Right ventricle myocardium superior (tissue), 1 donor: ENCODE measurements around the gene GPR27. TPM values are rescaled to one million over a fixed set of nuclear protein-coding genes. Genes with fewer than 3 reads are reported as not detected.

Experiments used
- ATAC-seq: fragments of 200-7000 bp; cut with Tn5 transposase; one replicate; pipeline ENCODE4 v1.9.1; 2020; ENCODE audit warnings: mild to moderate bottlenecking; ENCODE audit not compliant: poor library complexity
- DNase-seq: peaks from one replicate; pipeline ENCODE4 v3.0.0-alpha.2; 2020
- intact Hi-C: fragments of 100-400 bp; cut with DNase I; formaldehyde crosslinking; loops from one replicate; pipeline ENCODE4 v1.11.2; 2022
- total RNA-seq: library from RNA; stranded (reverse); fragmentation: NEBNext Ultra II Directional; extraction: Animal tissue kit (Norgen Biotek cat#: 25700); gene quantifications from one replicate; pipeline ENCODE4 v1.2.1, GENCODE V29; 2021
- donor health status: DM: no; HTN: yes; CAD: no; lungs with severe emphysema.

GPR27 gene
- total RNA-seq, 1 donor from 2014 or later = 3.7 TPM

DNA sequence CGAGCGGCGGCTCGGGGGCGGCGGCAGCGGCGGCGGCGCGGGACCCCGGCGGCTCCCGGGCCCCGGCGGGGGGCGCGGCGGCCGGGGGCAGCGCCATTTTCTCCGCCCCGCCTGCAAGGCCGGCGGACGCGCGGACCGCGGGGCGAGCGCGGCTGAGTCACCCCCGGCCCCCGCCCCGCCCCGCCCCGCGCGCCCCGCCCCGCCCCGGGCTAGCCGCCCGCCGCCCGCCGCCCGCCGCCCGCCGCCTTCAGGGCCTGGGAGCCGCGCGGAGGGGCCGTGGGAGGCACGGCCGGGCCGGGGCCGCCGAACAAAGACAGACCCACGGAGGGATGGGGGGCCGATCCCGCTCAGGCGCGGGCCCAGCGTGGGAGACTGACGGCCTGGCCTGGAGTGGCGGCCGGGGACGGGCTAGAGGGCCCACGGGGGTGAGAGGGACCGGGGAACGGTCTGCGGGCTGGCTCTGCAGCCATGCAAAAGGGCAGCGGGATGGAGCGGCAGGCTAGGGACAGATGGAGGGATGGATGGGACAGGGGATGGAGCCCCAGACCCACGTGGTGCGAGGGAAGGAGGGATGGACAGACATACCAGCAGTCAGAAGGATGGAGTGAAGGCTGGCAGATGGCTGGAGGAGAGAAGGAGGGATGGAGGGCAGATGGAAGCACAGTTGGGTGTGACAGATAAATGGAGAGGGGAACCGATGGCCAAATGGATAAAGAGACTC, 28.2 kb upstream of the GPR27 start, which contains the start of gene EIF4E3:
Gene EIF4E3, minus strand, starts transcription at position 132 of the 721 bp plus-strand sequence. Its CDS starts 35 bp downstream, at position 97.
- ATAC-seq (peak; percentile 65), DNase-seq (peak; percentile 50)
- intact Hi-C loops = no loop called here

DNA sequence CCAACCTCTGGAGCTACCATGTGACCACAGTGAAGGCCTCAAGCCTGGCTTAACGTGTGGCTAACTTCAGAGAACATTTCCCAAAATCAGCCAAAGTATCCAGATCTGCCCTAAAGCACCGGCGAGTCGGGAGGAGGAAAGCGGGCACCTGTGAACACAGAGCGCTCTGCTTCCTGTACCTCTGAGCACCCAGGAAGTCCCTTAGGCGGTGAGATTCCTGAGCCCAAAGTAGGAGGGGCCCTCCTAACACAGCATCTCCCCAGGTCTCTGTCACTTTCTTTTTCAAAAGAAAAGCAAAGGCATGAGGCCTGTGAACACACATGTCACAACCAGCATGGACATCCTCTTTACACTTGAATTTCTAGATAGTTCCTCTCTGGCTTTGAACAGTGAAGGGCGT, 27.5 kb upstream of the GPR27 start:
- intact Hi-C loops = no loop called here
- DNase-seq (no peak), ATAC-seq (no peak)

DNA sequence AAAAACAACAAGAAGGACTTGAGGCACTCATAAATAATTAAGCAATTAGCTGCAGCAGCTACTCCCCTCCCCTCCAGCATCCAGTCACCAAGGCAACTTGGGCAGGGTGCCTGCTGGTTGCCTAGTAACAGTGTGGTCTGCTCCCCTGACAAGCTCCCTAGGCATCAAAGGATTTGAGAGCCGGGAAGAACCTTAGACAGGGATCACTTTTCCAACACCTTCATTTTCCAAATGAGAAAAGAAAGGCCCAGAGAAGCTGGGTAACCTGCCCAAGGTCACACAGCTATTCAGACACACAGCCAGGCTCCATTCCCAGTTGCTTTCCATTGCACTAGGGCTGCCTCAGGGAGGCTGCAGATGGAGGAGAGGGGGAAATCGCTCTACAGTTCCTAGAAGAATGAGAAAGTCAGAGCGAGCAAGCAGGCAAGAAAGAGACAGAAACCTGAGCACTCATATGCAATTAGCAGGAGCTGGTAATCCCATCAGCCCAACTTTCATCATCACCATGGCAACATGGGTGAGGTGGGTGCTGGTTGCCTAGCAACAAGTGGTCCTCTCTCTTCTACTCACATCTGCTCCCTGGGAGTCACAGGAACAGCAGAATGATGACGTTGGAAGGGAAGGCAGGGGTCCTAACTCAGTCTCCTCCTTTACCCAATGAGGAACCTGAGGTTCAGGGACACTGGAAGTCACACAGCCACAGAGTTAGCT, 24.9 kb upstream of the GPR27 start:
- intact Hi-C loops = no loop called here
- ATAC-seq (no peak), DNase-seq (no peak)

DNA sequence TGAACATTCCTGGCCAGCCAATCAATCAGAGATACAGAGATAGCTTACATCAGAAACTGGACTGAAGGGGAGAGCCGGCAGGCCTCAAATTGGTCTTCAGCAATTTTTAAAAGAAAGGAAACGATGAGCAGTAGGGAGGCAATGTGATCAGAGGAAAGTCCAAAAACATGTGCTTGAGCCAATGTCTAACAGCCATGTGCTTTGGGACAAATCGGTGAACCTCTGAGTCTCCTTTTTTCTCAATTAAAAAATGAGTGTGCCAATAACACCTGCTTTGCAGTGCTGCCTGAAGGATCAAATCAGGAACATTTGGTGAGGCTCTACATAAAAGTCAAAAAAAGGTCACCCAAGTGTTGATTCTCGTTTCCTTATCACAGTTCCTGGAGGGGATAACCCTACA, 21.0 kb upstream of the GPR27 start:
- DNase-seq = no peak
- no peak for ATAC-seq
- intact Hi-C loops = no loop called here

DNA sequence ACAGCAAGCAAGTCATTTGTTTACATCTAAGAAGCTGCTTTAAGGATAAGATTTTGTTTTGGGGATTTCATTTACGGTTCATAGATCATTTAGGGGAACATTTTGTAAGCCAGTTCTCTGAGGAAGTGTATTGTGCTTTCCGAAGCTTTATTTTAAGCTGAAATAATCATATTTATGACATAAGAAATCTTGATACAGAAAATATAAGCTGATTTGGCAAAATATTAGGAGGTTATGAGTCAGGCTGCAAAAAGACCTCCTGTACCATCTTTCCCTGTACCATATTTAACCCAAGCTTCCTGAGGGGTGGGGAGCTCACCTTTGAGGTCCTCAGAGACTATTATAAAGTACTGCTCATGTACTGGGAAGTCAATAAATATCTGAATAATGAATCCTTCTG, 20.3 kb upstream of the GPR27 start:
- intact Hi-C loops = no loop called here
- no peak for ATAC-seq
- no peak for DNase-seq

DNA sequence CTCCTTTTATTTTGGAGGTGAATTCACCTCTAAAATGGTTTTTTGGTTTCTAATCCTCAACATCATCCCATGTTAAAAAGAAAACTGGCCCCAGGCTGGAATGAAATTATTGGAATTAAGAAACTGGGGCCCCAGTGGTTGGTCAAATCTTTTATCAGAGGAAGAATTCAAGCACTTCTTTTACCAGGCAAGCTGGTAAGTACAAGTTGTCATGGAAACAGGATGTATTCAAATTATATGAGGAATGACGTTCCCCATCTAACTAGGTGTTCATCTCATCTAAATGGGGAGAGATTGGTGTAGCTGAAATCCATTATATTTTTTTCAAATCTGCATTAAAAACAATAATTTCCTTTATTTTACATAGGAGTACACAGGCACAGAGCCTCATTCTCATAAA, 18.8 kb upstream of the GPR27 start:
- DNase-seq = no peak
- intact Hi-C loops = no loop called here
- no peak for ATAC-seq

DNA sequence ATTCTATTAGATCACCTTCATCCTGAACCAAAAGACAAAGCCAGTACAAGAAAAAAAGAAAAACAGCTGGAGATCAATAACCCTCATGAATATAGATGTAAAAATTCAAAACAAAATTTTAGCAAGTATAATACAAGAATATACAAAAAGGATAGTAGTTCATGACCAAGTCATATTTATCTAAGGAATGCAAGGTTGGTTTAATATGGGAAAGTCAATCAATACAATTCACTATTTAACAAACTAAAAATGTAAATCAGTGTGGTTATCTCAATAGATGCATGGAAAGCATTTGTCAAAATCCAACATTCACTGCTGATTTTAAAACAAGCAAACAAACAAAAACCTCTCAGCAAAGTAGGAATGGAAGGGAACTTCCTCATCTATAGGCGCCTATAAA, 11.0 kb upstream of the GPR27 start:
- intact Hi-C loops = no loop called here
- DNase-seq = no peak
- ATAC-seq = no peak

DNA sequence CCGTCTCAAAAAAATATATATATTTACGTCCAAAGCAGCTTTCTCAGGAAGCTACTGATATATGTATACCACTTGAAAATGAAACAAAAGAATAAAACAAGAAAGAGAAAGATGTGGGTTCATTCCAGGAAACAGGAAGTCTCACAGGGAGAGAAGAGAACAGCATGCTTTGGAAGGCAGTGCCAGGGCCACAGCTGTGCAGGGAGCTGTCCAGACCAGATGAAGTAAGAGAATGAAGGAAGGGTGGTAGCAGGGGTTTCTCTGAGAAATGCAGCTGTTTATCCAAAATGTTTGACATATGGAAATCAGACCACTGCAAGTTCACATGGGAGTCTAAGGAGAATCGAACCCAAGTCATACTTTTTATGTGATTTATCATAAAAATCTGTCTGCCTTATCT, 8.9 kb upstream of the GPR27 start:
- intact Hi-C loops = no loop called here
- ATAC-seq (no peak), DNase-seq (no peak)

DNA sequence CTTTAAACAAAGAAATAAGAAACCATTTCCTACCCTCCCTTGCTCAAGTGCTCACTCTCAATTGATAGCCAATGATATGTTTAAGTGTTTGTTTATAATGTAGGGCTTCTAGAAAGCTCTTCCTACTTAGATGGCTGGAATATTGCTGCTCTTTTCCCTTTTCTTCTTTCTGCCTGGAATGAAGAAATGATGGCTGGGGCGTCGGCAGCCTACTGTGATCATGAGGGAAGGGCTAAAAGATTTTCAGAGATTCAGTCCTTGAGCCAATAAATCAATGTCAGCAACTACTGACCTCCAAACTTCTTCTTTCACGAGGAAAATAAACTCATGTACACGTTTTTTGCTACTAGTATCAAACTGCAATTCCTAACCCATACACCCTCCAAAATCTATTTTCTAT, 2.1 kb upstream of the GPR27 start:
- ATAC-seq = no peak
- DNase-seq = no peak
- intact Hi-C loops = no loop called here

DNA sequence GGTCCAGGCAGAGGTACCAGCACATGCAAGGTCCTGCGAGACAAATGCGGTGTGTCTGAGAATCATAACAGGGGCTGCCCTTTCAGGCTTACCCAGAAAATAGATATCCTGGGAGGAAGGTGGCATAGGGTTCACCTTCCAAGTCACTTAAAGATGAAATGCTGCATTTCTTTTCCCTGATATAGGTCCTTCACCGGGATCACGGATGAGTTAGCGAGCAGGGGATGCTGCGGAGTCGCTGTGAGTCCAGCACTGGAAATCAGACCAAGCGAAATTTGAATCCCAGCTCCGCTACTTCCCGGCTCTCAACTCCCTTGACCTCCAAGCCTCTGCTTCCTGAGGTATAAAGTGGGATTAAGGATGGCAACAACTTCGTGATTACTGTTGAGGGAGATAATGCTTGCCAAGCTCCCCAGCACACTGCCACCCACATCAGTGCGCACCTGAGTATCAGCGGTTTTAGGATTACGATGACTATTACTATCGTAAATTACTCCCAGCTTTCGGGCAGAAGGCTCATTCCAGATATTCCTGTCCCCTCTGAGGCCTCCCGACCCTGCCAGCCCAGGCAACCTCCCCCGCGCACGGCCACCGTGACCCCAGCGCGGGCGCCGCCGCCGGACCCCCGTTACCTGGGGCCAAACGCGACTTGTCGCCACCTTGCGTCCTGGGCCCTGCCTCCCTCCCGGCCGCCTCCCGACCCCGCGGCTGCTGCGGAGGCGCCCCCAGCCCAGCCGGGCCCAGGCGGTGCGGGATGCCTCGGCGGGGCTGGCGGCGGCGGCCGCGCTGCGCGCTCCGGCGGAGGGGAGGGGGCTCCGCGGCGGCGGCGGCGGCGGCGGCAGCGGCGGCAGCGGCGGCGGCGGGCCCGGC, 589 bp upstream of the GPR27 start:
- ATAC-seq (peak; percentile 15), DNase-seq (no peak)
- intact Hi-C loops = no loop called here

DNA sequence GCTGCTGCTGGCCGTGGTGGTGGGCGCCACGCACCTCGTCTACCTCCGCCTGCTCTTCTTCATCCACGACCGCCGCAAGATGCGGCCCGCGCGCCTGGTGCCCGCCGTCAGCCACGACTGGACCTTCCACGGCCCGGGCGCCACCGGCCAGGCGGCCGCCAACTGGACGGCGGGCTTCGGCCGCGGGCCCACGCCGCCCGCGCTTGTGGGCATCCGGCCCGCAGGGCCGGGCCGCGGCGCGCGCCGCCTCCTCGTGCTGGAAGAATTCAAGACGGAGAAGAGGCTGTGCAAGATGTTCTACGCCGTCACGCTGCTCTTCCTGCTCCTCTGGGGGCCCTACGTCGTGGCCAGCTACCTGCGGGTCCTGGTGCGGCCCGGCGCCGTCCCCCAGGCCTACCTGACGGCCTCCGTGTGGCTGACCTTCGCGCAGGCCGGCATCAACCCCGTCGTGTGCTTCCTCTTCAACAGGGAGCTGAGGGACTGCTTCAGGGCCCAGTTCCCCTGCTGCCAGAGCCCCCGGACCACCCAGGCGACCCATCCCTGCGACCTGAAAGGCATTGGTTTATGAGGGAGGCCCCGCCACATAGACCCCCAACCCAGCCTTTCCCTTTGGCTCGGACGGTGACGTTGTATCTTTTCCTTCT, 1.1 kb downstream of the GPR27 start:
- intact Hi-C loops = no loop called here
- no peak for ATAC-seq
- DNase-seq = no peak

DNA sequence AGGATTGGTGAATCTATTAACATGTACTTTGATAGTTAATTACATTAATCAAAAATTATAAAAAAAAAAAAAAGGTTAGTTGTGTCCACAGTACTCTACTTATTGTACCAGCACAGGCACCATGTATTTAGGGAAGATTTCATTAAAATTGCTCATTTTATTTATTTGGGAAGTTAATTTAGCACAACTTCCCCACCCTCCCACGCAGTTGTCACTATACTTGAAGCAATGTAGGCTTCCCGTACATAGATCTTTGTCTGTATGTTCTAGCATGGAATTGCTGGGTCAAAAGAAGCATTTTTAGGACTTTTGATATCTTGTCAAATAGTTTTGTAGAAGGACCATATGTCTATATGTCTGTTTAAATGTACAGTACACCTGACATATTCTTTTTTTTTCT, 4.4 kb downstream of the GPR27 start:
- intact Hi-C loops = no loop called here
- no peak for DNase-seq
- ATAC-seq = no peak

DNA sequence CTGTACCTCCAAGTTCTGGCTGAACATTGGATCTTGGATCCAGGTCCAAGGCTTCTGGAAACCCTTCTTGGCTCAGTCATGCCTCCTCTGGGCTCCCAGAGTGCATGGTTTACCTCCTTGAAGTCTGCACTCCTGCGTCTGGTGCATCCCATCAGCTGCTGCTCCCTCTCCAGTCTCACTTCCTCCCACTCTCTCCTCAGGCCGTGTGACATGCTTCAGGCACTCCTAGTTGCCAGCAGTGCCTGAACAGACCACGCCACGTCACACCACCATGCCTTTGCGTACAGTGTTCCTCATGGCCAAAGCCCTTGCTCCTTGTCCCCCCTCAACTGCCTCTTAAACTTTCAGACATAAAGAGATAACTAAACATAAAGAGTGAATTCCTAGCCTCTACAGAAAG, 5.7 kb downstream of the GPR27 start:
- ATAC-seq (no peak), DNase-seq (no peak)
- intact Hi-C loops = no loop called here

DNA sequence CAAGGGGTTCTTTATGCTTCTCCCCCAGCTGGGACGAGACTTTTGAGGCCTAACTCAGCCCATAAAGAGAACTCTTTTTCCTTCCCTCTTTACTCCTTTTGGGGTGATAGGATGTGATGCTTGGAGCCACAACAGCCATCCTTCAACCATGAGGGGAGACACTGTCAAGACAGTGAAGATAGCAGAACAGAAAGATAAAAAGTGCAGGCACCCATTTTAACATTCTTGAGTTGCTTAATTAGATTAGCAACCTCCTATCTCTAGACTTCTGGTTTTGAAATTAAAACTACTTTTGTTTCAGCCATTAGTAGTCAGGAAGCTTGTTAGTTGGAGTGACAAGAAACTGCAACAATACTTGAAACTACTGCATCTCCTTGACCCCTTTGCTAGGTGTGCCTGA, 6.5 kb downstream of the GPR27 start:
- ATAC-seq (no peak), DNase-seq (no peak)
- intact Hi-C loops = no loop called here

DNA sequence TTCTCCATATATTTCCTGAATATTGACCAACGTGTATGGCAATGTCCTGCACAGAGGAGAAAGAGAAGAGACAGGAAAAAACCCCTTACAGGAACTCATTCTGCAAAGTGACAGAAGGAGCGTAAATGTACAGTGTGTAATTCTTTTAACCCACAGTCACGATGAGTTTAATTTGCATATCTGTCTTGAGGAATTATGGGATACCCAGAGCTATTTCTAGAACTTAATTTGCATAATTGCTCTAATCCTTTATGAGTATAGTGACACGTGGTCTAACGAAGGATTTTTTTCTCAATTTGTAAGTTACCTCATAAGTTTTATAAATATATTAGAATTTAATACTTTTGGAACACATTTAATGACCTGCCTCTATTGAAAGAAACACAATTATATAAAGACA, 9.8 kb downstream of the GPR27 start:
- intact Hi-C loops = no loop called here
- no peak for ATAC-seq
- no peak for DNase-seq

DNA sequence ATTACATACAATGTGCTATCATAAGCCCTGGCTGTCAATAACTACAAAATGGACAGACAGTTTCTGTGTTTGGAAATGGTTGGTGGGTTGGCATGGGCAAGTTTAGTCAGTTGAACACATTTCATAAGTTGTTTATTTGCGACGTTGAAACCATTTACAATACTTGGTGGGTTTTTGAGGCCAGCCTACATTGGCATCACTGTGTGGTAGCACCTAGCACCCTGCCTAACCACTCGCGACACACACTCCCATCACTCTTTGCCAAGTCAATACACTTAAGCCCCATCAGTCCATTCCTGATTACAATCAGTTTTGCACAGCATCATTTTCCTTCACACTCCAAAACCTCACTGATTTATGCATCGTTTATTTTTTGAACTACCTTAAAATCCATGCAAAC, 17.5 kb downstream of the GPR27 start:
- DNase-seq (no peak), ATAC-seq (no peak)
- intact Hi-C loops = no loop called here

DNA sequence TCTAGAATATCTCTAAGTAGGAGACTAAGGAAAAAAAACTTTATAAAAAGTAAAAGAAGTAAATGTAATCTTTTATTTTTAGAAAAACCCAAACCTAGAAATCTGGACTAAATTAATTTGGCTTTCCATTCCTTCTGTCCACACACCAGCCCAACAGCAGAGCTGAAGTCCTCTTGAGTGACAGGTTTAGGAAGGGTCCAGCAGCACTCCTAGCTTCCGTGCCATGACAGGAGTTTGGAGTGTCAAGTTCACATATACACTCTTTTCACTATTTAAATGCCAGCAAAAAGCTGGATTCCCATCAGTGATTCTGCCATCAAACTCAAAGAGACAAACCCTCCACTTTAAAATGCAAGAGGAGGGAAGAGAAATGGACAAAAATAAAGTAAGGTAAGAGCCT, 18.2 kb downstream of the GPR27 start:
- DNase-seq (no peak), ATAC-seq (no peak)
- intact Hi-C loops = no loop called here

DNA sequence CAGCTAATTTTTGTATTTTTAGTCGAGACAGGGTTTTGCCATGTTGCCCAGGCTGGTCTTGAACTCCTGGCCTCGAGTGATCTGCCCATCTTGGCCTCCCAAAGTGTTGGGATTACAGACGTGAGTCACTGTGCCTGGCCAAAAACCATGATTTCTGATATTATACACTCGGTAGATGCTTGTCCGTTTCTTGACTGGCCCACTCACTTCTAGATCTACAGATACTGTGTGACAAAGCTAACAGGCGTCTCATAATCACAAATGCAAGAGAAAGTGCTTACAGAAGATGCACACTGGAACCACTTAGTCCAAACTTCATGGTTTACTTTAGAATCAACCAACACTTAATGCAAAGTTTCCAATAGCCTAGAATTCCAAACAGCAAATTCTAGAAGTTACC, 22.9 kb downstream of the GPR27 start:
- DNase-seq (no peak), ATAC-seq (no peak)
- intact Hi-C loops = no loop called here

DNA sequence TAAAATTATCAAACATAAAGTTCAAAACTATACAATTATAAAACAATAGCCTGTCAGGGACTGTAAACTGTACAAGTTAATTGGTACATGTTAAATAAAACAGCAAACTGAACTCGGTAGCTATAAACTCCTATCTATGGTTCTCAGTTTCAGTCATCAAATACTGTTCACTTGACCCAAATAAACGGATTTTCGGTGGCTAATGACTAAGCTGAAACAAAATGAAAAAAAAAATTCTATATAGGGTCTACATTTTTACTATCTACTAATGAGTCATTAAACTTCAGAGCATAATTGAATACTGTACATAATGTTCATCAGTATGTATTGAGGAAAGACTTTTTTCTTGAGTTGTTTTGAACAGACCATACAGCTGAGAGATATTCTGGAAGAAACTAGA, 24.7 kb downstream of the GPR27 start:
- intact Hi-C loops = no loop called here
- DNase-seq (no peak), ATAC-seq (no peak)
